HUES48 (cell line): ENCODE results near the gene EAF2.

Source experiments
- H3K27ac ChIP-seq: one replicate; pipeline ENCODE4 v1.7.0; 2013; ENCODE audit warnings: low read depth, low read length, inconsistent platforms
- H3K27me3 ChIP-seq: 2 replicates; pipeline ENCODE4 v1.6.1; 2013; ENCODE audit warnings: mild to moderate bottlenecking, low read length; ENCODE audit not compliant: control insufficient read depth, insufficient read depth
- H3K36me3 ChIP-seq: 2 replicates; pipeline ENCODE4 v1.6.1; 2013; ENCODE audit warnings: low read length; ENCODE audit not compliant: control insufficient read depth, insufficient read depth
- H3K4me1 ChIP-seq: 2 replicates; pipeline ENCODE4 v1.6.1; 2013; ENCODE audit warnings: mild to moderate bottlenecking, low read length; ENCODE audit not compliant: control insufficient read depth, insufficient read depth
- H3K4me3 ChIP-seq: 2 replicates; pipeline ENCODE4 v1.5.1; 2013; ENCODE audit warnings: mild to moderate bottlenecking, low read depth, low read length
- H3K9ac ChIP-seq: 2 replicates; pipeline ENCODE4 v1.6.1; 2013; ENCODE audit warnings: mild to moderate bottlenecking, low read depth, low read length, moderate library complexity
- H3K9me3 ChIP-seq: 2 replicates; pipeline ENCODE4 v1.6.1; 2013; ENCODE audit warnings: low read length; ENCODE audit not compliant: control insufficient read depth, insufficient read depth

EAF2 gene

GRCh38 chr3:121834671-121835464 is at the start of gene EAF2, which contains the start of gene IQCB1:
TSS of gene EAF2 (plus strand) at chr3:121835209. CDS start at chr3:121835286, 77 bp downstream.
TSS of gene IQCB1 (minus strand) at chr3:121835060. CDS start at chr3:121828960, 6,100 bp downstream.
- H3K4me3 ChIP-seq, result peak within 1 kb of the TSS; percentile 86
- H3K9ac ChIP-seq, result peak within 1 kb of the TSS; percentile 88
- peaks cover 22% of the 10 kb centered on the region for H3K36me3 ChIP-seq
- peaks cover 10% of the 10 kb centered on the region for H3K27me3 ChIP-seq
- no peaks in the 10 kb centered on the region for H3K9me3 ChIP-seq
- peak within 1 kb of the TSS; percentile 53 for H3K27ac ChIP-seq
- peaks cover 4% of the 10 kb centered on the region; the same call in 1 of the 2 replicates for H3K4me1 ChIP-seq

GRCh38 chr3:121786485-121786884 is 48.5 kb upstream of the EAF2 start:
- Histone ChIP-seq H3K4me3 (no peak overlapping the region), H3K9ac (no peak overlapping the region), H3K9me3 (no peaks in the 10 kb centered on the region), H3K27me3 (no peaks in the 10 kb centered on the region), H3K27ac (no peak overlapping the region), H3K36me3 (peaks cover 70% of the 10 kb centered on the region), H3K4me1 (no peaks in the 10 kb centered on the region)

GRCh38 chr3:121793078-121793477 is 41.9 kb upstream of the EAF2 start:
- H3K36me3 ChIP-seq, result peaks cover 65% of the 10 kb centered on the region
- no peak overlapping the region for H3K9ac ChIP-seq
- no peak overlapping the region for H3K27ac ChIP-seq
- H3K4me3 ChIP-seq, result no peak overlapping the region
- H3K27me3 ChIP-seq, result no peaks in the 10 kb centered on the region
- no peaks in the 10 kb centered on the region for H3K4me1 ChIP-seq
- no peaks in the 10 kb centered on the region for H3K9me3 ChIP-seq

GRCh38 chr3:121794264-121794983 is 40.6 kb upstream of the EAF2 start:
- Histone ChIP-seq H3K36me3 (peaks cover 58% of the 10 kb centered on the region), H3K4me1 (no peaks in the 10 kb centered on the region), H3K9ac (no peak overlapping the region), H3K9me3 (no peaks in the 10 kb centered on the region), H3K27ac (no peak overlapping the region), H3K4me3 (no peak overlapping the region), H3K27me3 (no peaks in the 10 kb centered on the region)

- Histone ChIP-seq H3K27ac (no peak overlapping the region), H3K36me3 (peaks cover 43% of the 10 kb centered on the region), H3K27me3 (no peaks in the 10 kb centered on the region), H3K4me3 (no peak overlapping the region), H3K9ac (no peak overlapping the region), H3K9me3 (no peaks in the 10 kb centered on the region), H3K4me1 (no peaks in the 10 kb centered on the region)
These were observed 38.0 kb upstream of the EAF2 start for GRCh38 chr3:121796970-121797369.

GRCh38 chr3:121800906-121801305 is 34.1 kb upstream of the EAF2 start:
- Histone ChIP-seq H3K27me3 (no peaks in the 10 kb centered on the region), H3K9ac (no peak overlapping the region), H3K9me3 (no peaks in the 10 kb centered on the region), H3K36me3 (peaks cover 54% of the 10 kb centered on the region), H3K4me3 (no peak overlapping the region), H3K4me1 (no peaks in the 10 kb centered on the region), H3K27ac (no peak overlapping the region)

- H3K9ac ChIP-seq, result no peak overlapping the region
- H3K9me3 ChIP-seq, result no peaks in the 10 kb centered on the region
- no peak overlapping the region for H3K27ac ChIP-seq
- peaks cover 59% of the 10 kb centered on the region for H3K36me3 ChIP-seq
- no peaks in the 10 kb centered on the region for H3K27me3 ChIP-seq
- H3K4me3 ChIP-seq, result no peak overlapping the region
- no peaks in the 10 kb centered on the region for H3K4me1 ChIP-seq
These were observed 31.2 kb upstream of the EAF2 start for GRCh38 chr3:121803771-121804320.

- Histone ChIP-seq H3K9me3 (no peaks in the 10 kb centered on the region), H3K36me3 (peaks cover 60% of the 10 kb centered on the region), H3K4me3 (no peak overlapping the region), H3K4me1 (no peaks in the 10 kb centered on the region), H3K9ac (no peak overlapping the region), H3K27ac (no peak overlapping the region), H3K27me3 (no peaks in the 10 kb centered on the region)
These were observed 25.8 kb upstream of the EAF2 start for GRCh38 chr3:121809249-121809648.

DNA sequence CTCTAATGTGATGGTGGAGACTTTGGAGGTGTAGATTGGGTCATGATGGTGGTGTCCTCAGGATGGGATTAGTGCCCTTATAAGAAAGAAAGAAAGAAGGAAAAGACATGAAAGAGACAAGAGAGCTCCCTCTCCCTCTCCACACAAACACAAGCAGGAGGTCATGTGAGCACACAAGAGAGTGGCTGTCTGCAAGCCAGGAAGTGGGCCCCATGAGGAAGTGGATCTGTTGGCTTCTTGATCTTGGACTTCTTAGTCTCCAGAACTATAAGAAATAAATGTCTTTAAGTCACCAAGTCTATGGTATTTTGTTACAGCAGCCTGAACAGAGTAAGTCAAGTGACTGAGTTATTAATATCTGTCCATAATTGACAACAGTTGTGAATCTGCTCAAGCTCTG is 17.3 kb upstream of the EAF2 start:
- Histone ChIP-seq H3K4me1 (no peaks in the 10 kb centered on the region), H3K9ac (no peak overlapping the region), H3K9me3 (no peaks in the 10 kb centered on the region), H3K27me3 (no peaks in the 10 kb centered on the region), H3K27ac (no peak overlapping the region), H3K4me3 (no peak overlapping the region), H3K36me3 (peaks cover 45% of the 10 kb centered on the region)

DNA sequence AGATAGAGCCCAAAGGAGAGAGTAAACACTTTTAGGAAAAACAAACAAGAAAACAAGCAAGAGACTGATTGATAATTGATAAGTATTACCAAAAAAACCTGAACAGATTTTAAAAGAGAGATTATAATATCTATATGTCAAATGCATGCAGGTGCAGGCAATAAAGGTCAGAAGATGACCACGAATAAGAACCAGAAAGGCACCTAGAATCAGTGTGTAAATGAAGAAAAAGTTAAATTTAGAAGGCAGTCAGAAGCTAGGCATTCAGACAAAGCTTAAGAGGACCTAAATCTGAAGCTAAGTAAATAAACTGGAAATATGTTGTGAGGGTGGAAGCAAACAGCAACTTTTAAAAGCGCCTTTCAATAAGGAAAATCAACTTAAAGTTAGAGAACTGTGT is 16.4 kb upstream of the EAF2 start:
- Histone ChIP-seq H3K4me1 (no peaks in the 10 kb centered on the region), H3K9me3 (no peaks in the 10 kb centered on the region), H3K36me3 (peaks cover 53% of the 10 kb centered on the region), H3K4me3 (no peak overlapping the region), H3K27me3 (no peaks in the 10 kb centered on the region), H3K9ac (no peak overlapping the region), H3K27ac (no peak overlapping the region)

- Histone ChIP-seq H3K27ac (no peak overlapping the region), H3K9ac (no peak overlapping the region), H3K27me3 (no peaks in the 10 kb centered on the region), H3K4me1 (no peaks in the 10 kb centered on the region), H3K36me3 (peaks cover 60% of the 10 kb centered on the region), H3K4me3 (no peak overlapping the region), H3K9me3 (no peaks in the 10 kb centered on the region)
These were observed 15.8 kb upstream of the EAF2 start for GRCh38 chr3:121819236-121819635.
